HG02610 (cell line): ENCODE data around the gene TMEM198.

ENCODE experiments used
- ATAC-seq: cut with Tn5 transposase; IDR thresholded peaks from one replicate; pipeline ENCODE4 v1.9.1; 2021; ENCODE audit warnings: mild to moderate bottlenecking, moderate library complexity; ENCODE audit not compliant: unreplicated experiment

TMEM198 gene

GRCh38 chr2:219543596-219544358 lies at the start of gene TMEM198, which contains the start of gene CHPF:
Gene TMEM198 (plus strand): TSS chr2:219544028. CDS start chr2:219544728, 700 bp downstream.
Gene CHPF (minus strand): TSS chr2:219543809. CDS start chr2:219543538, 271 bp downstream.
- peak; percentile 81 for ATAC-seq

GRCh38 chr2:219494952-219495530 lies 48.8 kb upstream of the TMEM198 start:
- no peak for ATAC-seq

- no peak for ATAC-seq
These were observed 48.2 kb upstream of the TMEM198 start for GRCh38 chr2:219495531-219496122.

GRCh38 chr2:219496247-219496824 lies 47.5 kb upstream of the TMEM198 start:
- ATAC-seq: no peak

GRCh38 chr2:219496825-219497494 lies 46.9 kb upstream of the TMEM198 start:
- no peak for ATAC-seq

- ATAC-seq: no peak
These were observed 46.1 kb upstream of the TMEM198 start for GRCh38 chr2:219497495-219498279.

GRCh38 chr2:219498280-219499057 lies 45.4 kb upstream of the TMEM198 start, which contains the start of gene GMPPA:
Gene GMPPA (plus strand): TSS chr2:219498891. CDS start chr2:219499976, 1,085 bp downstream.
- peak; percentile 97 for ATAC-seq

- ATAC-seq: no peak
These were observed 44.8 kb upstream of the TMEM198 start for GRCh38 chr2:219499058-219499307.

GRCh38 chr2:219499555-219499954 lies 44.3 kb upstream of the TMEM198 start:
- ATAC-seq: no peak

- ATAC-seq: no peak
These were observed 43.7 kb upstream of the TMEM198 start for GRCh38 chr2:219500135-219500534.

- no peak for ATAC-seq
These were observed 42.0 kb upstream of the TMEM198 start for GRCh38 chr2:219501849-219502248.

- no peak for ATAC-seq
These were observed 41.2 kb upstream of the TMEM198 start for GRCh38 chr2:219502618-219503017.

GRCh38 chr2:219505585-219505984 lies 38.2 kb upstream of the TMEM198 start:
- no peak for ATAC-seq

GRCh38 chr2:219506153-219506801 lies 37.6 kb upstream of the TMEM198 start:
- no peak for ATAC-seq

- ATAC-seq: no peak
These were observed 36.9 kb upstream of the TMEM198 start for GRCh38 chr2:219506802-219507526.

- no peak for ATAC-seq
These were observed 36.0 kb upstream of the TMEM198 start for GRCh38 chr2:219507581-219508443.

- ATAC-seq: no peak
These were observed 35.4 kb upstream of the TMEM198 start for GRCh38 chr2:219508444-219508734.
